ENCODE measurements around the gene DSC2. TPM values are rescaled to one million over a fixed set of nuclear protein-coding genes. Genes with fewer than 3 reads are reported as not detected.

DSC2 gene
- total and polyA plus RNA-seq, 10 donors: 0.90 to 18.7 (median 12.8) TPM

GRCh38 chr18:31072175-31072574, 30.0 kb downstream of the DSC2 start:
- 85 to 95% (median 90%) methylated on average over 4 of the region's 4 CpGs for WGBS, 5 donors
- no peaks in the 10 kb centered on the region for H3K9me3 ChIP-seq
- intact Hi-C loops (cut with DNase I; ENCODE audit: low total_unique reads): no loop called here
- H3K27ac ChIP-seq: no peak overlapping the region
- peaks cover 0 to 3% (median 0%) of the 10 kb centered on the region in 7 donors for H3K27me3 ChIP-seq (replicated peaks in 1 of 7)
- H3K4me3 ChIP-seq: no peak overlapping the region
- no peak for DNase-seq
- no peaks in the 10 kb centered on the region for H3K36me3 ChIP-seq
- no peak for TF ChIP-seq CTCF (IDR thresholded peaks at IDR 0.05 in 8 of 11, conservative IDR thresholded peaks at IDR 0.05 in 3 of 11)
- TF ChIP-seq POLR2AphosphoS5 (IDR thresholded peaks at IDR 0.05): no peak
- H3K4me1 ChIP-seq: no peaks in the 10 kb centered on the region

GRCh38 chr18:31070206-31070605, 32.0 kb downstream of the DSC2 start:
- H3K27ac ChIP-seq: no peak overlapping the region
- H3K4me1 ChIP-seq: no peaks in the 10 kb centered on the region
- no peaks in the 10 kb centered on the region for H3K27me3 ChIP-seq (replicated peaks in 1 of 7)
- no peak for TF ChIP-seq CTCF (IDR thresholded peaks at IDR 0.05 in 8 of 11, conservative IDR thresholded peaks at IDR 0.05 in 3 of 11)
- TF ChIP-seq POLR2A (IDR thresholded peaks at IDR 0.05): no peak
- no peak for TF ChIP-seq POLR2AphosphoS5 (IDR thresholded peaks at IDR 0.05)
- intact Hi-C loops (cut with DNase I; ENCODE audit: low total_unique reads): no loop called here
- 49 to 77% (median 64%) methylated on average over 3 of the region's 3 CpGs for WGBS, 5 donors
- H3K36me3 ChIP-seq: no peaks in the 10 kb centered on the region
- H3K9me3 ChIP-seq: no peaks in the 10 kb centered on the region
- no peak for DNase-seq
- no peak overlapping the region for H3K4me3 ChIP-seq

GRCh38 chr18:31066266-31066665, 36.0 kb downstream of the DSC2 start:
- WGBS, 5 donors: 84 to 98% (median 92%) methylated on average over 1 of the region's 1 CpG
- DNase-seq: no peak
- H3K4me3 ChIP-seq: no peak overlapping the region
- no peaks in the 10 kb centered on the region for H3K36me3 ChIP-seq
- H3K27ac ChIP-seq: no peak overlapping the region
- TF ChIP-seq POLR2A (IDR thresholded peaks at IDR 0.05) (no peak), POLR2AphosphoS5 (IDR thresholded peaks at IDR 0.05) (no peak), CTCF (IDR thresholded peaks at IDR 0.05 in 8 of 11, conservative IDR thresholded peaks at IDR 0.05 in 3 of 11) (no peak)
- H3K9me3 ChIP-seq: no peaks in the 10 kb centered on the region
- no peaks in the 10 kb centered on the region for H3K27me3 ChIP-seq (replicated peaks in 1 of 7)
- no peaks in the 10 kb centered on the region for H3K4me1 ChIP-seq
- intact Hi-C loops (cut with DNase I; ENCODE audit: low total_unique reads): no loop called here

GRCh38 chr18:31065036-31065773, 37.0 kb downstream of the DSC2 start:
- no peak overlapping the region for H3K27ac ChIP-seq
- H3K36me3 ChIP-seq: no peaks in the 10 kb centered on the region
- intact Hi-C loops (cut with DNase I; ENCODE audit: low total_unique reads): no loop called here
- H3K4me3 ChIP-seq: no peak overlapping the region
- no peaks in the 10 kb centered on the region for H3K9me3 ChIP-seq
- no peaks in the 10 kb centered on the region for H3K4me1 ChIP-seq
- WGBS, 5 donors: 71 to 85% (median 72%) methylated on average over 6 of the region's 6 CpGs
- DNase-seq: no peak
- TF ChIP-seq POLR2AphosphoS5 (IDR thresholded peaks at IDR 0.05) (no peak), CTCF (IDR thresholded peaks at IDR 0.05 in 8 of 11, conservative IDR thresholded peaks at IDR 0.05 in 3 of 11) (no peak), POLR2A (IDR thresholded peaks at IDR 0.05) (no peak)
- H3K27me3 ChIP-seq (replicated peaks in 1 of 7): no peaks in the 10 kb centered on the region
